Prostate gland (tissue), 2 donors: Measurements from ENCODE around the gene CRADD. TPM values are rescaled to one million over a fixed set of nuclear protein-coding genes. Genes with fewer than 3 reads are reported as not detected.

Experiments
- DNase-seq: peaks from one replicate; pipeline ENCODE4 v3.0.0-alpha.2; 2019; ENCODE audit warnings: low spot score
- H3K27ac ChIP-seq, 2 donors: fragments of 200-600 bp; sonication (generic); 2 replicates each; pipeline ENCODE4 v1.5.1; 2017 to 2019
- H3K27me3 ChIP-seq: fragments of 200-600 bp; sonication (generic); replicated peaks from 2 replicates; pipeline ENCODE4 v1.5.1; 2019; ENCODE audit not compliant: insufficient read depth
- H3K36me3 ChIP-seq, 2 donors: fragments of 200-600 bp; sonication (generic); 1 replicate in 1 of 2; 2 replicates in 1 of 2; pipeline versions ENCODE4 v1.5.1 to v1.8.1; 2017 to 2019
- H3K4me1 ChIP-seq: fragments of 200-600 bp; sonication (generic); replicated peaks from 2 replicates; pipeline ENCODE4 v1.5.1; 2019
- H3K4me3 ChIP-seq, 2 donors: fragments of 200-600 bp; sonication (generic); 2 replicates each; pipeline ENCODE4 v1.5.1; 2017 to 2019
- H3K9me3 ChIP-seq: fragments of 200-600 bp; sonication (generic); 2 replicates; pipeline ENCODE4 v1.5.1; 2017
- POLR2A ChIP-seq: fragments of 450-650 bp; IDR thresholded peaks from one replicate; pipeline ENCODE4 v1.6.1; 2016; ENCODE audit warnings: antibody characterized with exemption, mild to moderate bottlenecking
- POLR2AphosphoS5 ChIP-seq: sonication (generic); formaldehyde crosslinking; IDR thresholded peaks from one replicate; pipeline ENCODE4 v1.6.1; 2017; ENCODE audit warnings: antibody characterized with exemption
- WGBS: methylation state at CpG from one replicate; pipeline ENCODE4 v1.1.5; 2018; 5-methylcytosine and 5-hydroxymethylcytosine counted together
- intact Hi-C: fragments of 100-400 bp; cut with DNase I; formaldehyde crosslinking; loops from one replicate; pipeline ENCODE4 v1.14.2; 2022
- total RNA-seq, 2 donors: library from RNA; depleted of rRNA; stranded (reverse); fragments of >200 nt; gene quantifications; one replicate each; pipeline ENCODE4 v1.1.0, GENCODE V29; 2016
- TF ChIP-seq, protein P1 (sequence below), 4 experiments: fragments of 200-600 bp in 2 of 4; fragments of 450-650 bp in 2 of 4; sonication (generic) in 2 of 4; IDR thresholded peaks; 1 replicate in 3 of 4; 2 replicates in 1 of 4; pipeline ENCODE4 v1.5.1; 2016 to 2019; ENCODE audit warnings: antibody characterized with exemption in 4 of 4, mild to moderate bottlenecking in 2 of 4, moderate library complexity in 2 of 4

The CRADD gene
- total RNA-seq, 2 donors from 2014 or later, result 38.9 to 42.4 TPM

DNA sequence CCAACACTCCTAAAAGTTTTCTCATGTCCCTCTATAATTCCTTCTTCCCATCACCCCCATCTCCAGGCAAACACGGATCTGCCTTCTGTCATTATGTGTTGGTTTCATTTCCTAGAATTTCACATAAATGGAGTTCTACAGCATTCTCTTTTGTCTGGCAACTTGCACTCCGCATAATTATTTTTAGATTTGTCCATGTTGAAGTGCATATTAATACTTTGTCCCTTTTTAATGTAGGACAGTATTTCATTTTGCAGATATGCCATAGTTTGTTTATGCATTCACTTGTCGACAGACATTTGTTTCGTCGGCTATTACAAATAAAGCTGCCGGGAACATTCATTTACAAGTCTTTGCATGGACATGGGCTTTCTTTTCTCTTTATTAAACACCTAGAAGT, 150.0 kb downstream of the CRADD start:
- Histone ChIP-seq H3K36me3 (no peaks in the 10 kb centered on the region), H3K9me3 (no peaks in the 10 kb centered on the region), H3K27me3 (no peaks in the 10 kb centered on the region), H3K4me3 (no peak overlapping the region), H3K4me1 (peaks cover 6% of the 10 kb centered on the region), H3K27ac (no peak overlapping the region)
- no peak for DNase-seq
- intact Hi-C loops, result no loop called here
- TF ChIP-seq POLR2A (no peak), POLR2AphosphoS5 (no peak)
- TF ChIP-seq, protein P1, sequence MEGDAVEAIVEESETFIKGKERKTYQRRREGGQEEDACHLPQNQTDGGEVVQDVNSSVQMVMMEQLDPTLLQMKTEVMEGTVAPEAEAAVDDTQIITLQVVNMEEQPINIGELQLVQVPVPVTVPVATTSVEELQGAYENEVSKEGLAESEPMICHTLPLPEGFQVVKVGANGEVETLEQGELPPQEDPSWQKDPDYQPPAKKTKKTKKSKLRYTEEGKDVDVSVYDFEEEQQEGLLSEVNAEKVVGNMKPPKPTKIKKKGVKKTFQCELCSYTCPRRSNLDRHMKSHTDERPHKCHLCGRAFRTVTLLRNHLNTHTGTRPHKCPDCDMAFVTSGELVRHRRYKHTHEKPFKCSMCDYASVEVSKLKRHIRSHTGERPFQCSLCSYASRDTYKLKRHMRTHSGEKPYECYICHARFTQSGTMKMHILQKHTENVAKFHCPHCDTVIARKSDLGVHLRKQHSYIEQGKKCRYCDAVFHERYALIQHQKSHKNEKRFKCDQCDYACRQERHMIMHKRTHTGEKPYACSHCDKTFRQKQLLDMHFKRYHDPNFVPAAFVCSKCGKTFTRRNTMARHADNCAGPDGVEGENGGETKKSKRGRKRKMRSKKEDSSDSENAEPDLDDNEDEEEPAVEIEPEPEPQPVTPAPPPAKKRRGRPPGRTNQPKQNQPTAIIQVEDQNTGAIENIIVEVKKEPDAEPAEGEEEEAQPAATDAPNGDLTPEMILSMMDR (IDR thresholded peaks at IDR 0.05), result no peak
- 70% methylated on average over 6 of the region's 6 CpGs for WGBS

DNA sequence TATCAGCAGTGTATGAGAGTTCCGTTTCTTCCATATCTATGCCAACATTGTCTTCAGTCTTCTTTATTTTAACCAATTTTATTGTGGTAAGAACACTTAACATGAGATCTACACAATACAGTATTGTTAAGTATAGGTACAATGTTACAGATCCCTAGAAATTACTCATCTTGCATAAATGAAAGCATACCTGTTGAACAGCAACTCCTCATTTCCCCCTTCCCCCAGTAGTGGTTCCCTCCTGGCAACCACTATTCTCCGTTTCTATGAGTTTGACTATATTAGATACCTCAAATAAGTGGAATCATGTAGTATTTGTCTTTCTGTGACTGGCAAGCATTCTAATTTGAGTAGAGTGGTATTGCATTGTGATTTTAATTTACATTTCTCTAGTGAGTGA, 150.5 kb downstream of the CRADD start:
- intact Hi-C loops, result no loop called here
- DNase-seq, result no peak
- no peaks in the 10 kb centered on the region for H3K36me3 ChIP-seq
- no peaks in the 10 kb centered on the region for H3K27me3 ChIP-seq
- TF ChIP-seq POLR2A (no peak), POLR2AphosphoS5 (no peak)
- TF ChIP-seq, protein P1 (IDR thresholded peaks at IDR 0.05), result no peak
- no peak overlapping the region for H3K27ac ChIP-seq
- 86% methylated on average over 2 of the region's 2 CpGs for WGBS
- H3K4me3 ChIP-seq, result no peak overlapping the region
- H3K9me3 ChIP-seq, result no peaks in the 10 kb centered on the region
- peaks cover 6% of the 10 kb centered on the region for H3K4me1 ChIP-seq

DNA sequence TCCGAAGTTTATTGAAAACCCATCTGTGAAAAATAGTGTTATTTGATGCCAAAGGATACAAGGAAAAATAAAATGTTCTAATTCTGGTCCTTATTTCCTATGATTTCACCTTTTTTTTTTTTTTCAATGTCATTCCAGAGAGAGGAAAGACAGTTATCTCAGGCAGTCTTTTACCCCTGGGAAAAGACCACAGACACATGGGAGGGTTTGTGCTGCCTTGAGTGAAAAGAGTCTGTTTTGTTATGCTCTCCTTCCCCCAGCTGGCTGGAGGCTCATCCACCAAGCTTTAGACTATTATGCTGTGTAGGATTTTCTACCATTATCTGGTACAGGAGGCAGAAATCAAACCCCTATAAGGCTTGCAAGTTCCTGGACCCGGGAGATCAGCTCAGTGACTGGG, 151.8 kb downstream of the CRADD start:
- Histone ChIP-seq H3K4me3 (no peak overlapping the region), H3K27ac (no peak overlapping the region), H3K27me3 (no peaks in the 10 kb centered on the region), H3K36me3 (no peaks in the 10 kb centered on the region), H3K9me3 (no peaks in the 10 kb centered on the region), H3K4me1 (peaks cover 6% of the 10 kb centered on the region)
- no peak for TF ChIP-seq POLR2A
- intact Hi-C loops, result no loop called here
- 96% methylated on average over 2 of the region's 2 CpGs for WGBS
- no peak for DNase-seq

DNA sequence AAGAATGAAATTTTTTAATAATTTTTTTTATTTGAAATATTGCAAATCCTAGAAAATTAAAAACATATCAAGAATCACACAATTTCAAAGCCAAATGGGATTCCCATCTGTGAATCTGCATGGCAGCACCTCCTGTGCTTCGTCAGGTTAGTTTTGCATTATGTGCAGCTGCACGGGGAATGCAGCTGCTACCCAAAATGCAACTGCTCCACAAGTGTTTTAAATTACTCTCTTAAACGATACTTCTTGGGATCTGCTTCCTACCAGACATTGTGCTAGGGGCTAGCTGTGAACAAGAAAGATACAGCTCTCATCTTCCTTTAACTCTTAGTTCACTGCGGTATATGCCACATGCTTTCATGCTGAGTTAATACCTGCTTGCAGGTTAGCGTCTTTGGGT, 154.2 kb downstream of the CRADD start:
- Histone ChIP-seq H3K4me3 (no peak overlapping the region), H3K9me3 (no peaks in the 10 kb centered on the region), H3K27ac (no peak overlapping the region), H3K27me3 (no peaks in the 10 kb centered on the region), H3K4me1 (peaks cover 5% of the 10 kb centered on the region), H3K36me3 (no peaks in the 10 kb centered on the region)
- intact Hi-C loops, result no loop called here
- 92% methylated on average over 5 of the region's 5 CpGs for WGBS
- TF ChIP-seq POLR2AphosphoS5, result no peak
- no peak for DNase-seq

DNA sequence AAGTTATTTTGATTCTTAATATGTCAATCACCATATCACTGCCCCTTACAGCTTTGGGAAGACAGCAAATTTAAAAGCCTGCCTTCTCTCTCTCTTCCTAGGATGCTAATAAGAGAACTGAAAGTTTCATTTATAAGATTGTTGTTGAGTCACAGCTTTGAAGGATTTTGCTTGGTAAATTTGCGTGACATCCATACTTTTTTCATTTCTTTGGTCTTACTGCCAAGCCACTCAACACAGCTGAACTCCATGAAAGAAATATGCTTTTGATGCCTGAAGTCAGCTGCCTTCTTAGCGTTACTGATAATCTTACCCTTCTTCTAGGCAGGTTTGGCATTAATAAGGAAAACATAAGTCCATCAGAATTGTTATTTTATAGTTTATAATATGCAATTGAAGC, 155.0 kb downstream of the CRADD start:
- Histone ChIP-seq H3K4me3 (no peak overlapping the region), H3K9me3 (no peaks in the 10 kb centered on the region), H3K36me3 (no peaks in the 10 kb centered on the region), H3K4me1 (no peaks in the 10 kb centered on the region), H3K27me3 (no peaks in the 10 kb centered on the region), H3K27ac (no peak overlapping the region)
- TF ChIP-seq POLR2A, result no peak
- no peak for TF ChIP-seq POLR2AphosphoS5
- TF ChIP-seq, protein P1 (IDR thresholded peaks at IDR 0.05), result no peak
- no peak for DNase-seq
- intact Hi-C loops, result no loop called here
- WGBS, result 68% methylated on average over 2 of the region's 2 CpGs

DNA sequence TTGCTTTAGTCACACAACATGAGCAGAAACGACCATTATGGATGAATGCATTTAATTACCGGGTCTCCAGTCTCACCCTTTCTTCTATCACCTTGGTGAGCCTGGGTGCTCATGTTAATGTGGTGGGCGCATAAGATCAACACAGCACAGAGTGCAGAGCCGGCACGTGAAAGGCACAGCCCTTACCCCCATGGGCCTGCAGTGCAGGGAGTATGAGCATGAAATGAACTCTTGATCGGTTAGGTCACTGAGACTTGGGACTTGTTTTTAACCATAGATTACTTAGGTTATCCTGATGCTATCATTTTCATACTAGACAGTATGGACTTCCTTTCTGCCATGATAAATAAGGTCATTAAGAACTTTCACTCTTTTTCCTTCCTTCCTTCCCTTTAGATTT, 156.8 kb downstream of the CRADD start:
- no peak for DNase-seq
- H3K4me3 ChIP-seq, result no peak overlapping the region
- no peak for TF ChIP-seq POLR2AphosphoS5
- TF ChIP-seq POLR2A, result no peak
- TF ChIP-seq, protein P1 (IDR thresholded peaks at IDR 0.05), result no peak
- H3K9me3 ChIP-seq, result no peaks in the 10 kb centered on the region
- 92% methylated on average over 6 of the region's 6 CpGs for WGBS
- H3K27me3 ChIP-seq, result no peaks in the 10 kb centered on the region
- no peak overlapping the region for H3K27ac ChIP-seq
- intact Hi-C loops, result no loop called here
- H3K4me1 ChIP-seq, result no peaks in the 10 kb centered on the region
- H3K36me3 ChIP-seq, result no peaks in the 10 kb centered on the region
